Endometrium (tissue), 2 donors: ENCODE measurements around the gene CDK5R2.

ENCODE experiments used
- FAIRE-seq: peaks from 2 replicates; lab custom pipeline; 2012; peaks lifted over from hg19 to GRCh38; lab: Jason Lieb, UNC
- donor health status: control.
- donor health status: control.

The CDK5R2 gene

GRCh38 chr2:218962859-218963492 is 3.5 kb downstream of the CDK5R2 start:
- no peak for FAIRE-seq

- FAIRE-seq = no peak
These were observed 4.1 kb downstream of the CDK5R2 start for GRCh38 chr2:218963601-218964000.

- FAIRE-seq = no peak
These were observed 4.7 kb downstream of the CDK5R2 start for GRCh38 chr2:218964041-218964771.

GRCh38 chr2:218970894-218971293 is 11.4 kb downstream of the CDK5R2 start:
- no peak for FAIRE-seq

- FAIRE-seq = no peak
These were observed 15.8 kb downstream of the CDK5R2 start for GRCh38 chr2:218975060-218975777.

- FAIRE-seq = no peak
These were observed 20.6 kb downstream of the CDK5R2 start for GRCh38 chr2:218979846-218980734.

GRCh38 chr2:218980735-218981389 is 21.4 kb downstream of the CDK5R2 start:
- no peak for FAIRE-seq

- FAIRE-seq = no peak
These were observed 22.0 kb downstream of the CDK5R2 start for GRCh38 chr2:218981390-218981880.

- no peak for FAIRE-seq
These were observed 22.6 kb downstream of the CDK5R2 start for GRCh38 chr2:218981881-218982585.

- FAIRE-seq = no peak
These were observed 23.3 kb downstream of the CDK5R2 start for GRCh38 chr2:218982586-218983262.

- FAIRE-seq = no peak
These were observed 23.9 kb downstream of the CDK5R2 start for GRCh38 chr2:218983263-218983933.

GRCh38 chr2:218983934-218984238 is 24.4 kb downstream of the CDK5R2 start:
- no peak for FAIRE-seq

- FAIRE-seq = no peak
These were observed 25.0 kb downstream of the CDK5R2 start for GRCh38 chr2:218984239-218985020.

GRCh38 chr2:218985021-218985324 is 25.5 kb downstream of the CDK5R2 start, which contains the start of gene FEV:
FEV (minus strand) TSS chr2:218985184; CDS start chr2:218985075, 109 bp downstream.
- FAIRE-seq = no peak

- no peak for FAIRE-seq
These were observed 26.0 kb downstream of the CDK5R2 start for GRCh38 chr2:218985325-218986091.

- no peak for FAIRE-seq
These were observed 26.8 kb downstream of the CDK5R2 start for GRCh38 chr2:218986148-218986761.

- no peak for FAIRE-seq
These were observed 28.7 kb downstream of the CDK5R2 start for GRCh38 chr2:218988164-218988563.

GRCh38 chr2:218988650-218989049 is 29.2 kb downstream of the CDK5R2 start:
- no peak for FAIRE-seq
